GM12878 (cell line): ENCODE data around the gene SHPK. TPM values are rescaled to one million over a fixed set of nuclear protein-coding genes. Genes with fewer than 3 reads are reported as not detected.

ENCODE experiments used
- ATAC-seq: fragments of 200-7000 bp; cut with Tn5 transposase; 3 replicates; pipeline ENCODE4 v1.9.1; 2020; ENCODE audit warnings: mild to moderate bottlenecking, moderate library complexity
- BruUV-seq: library from RNA; stranded (reverse); fragments of 400-500 nt; replicated peaks from 2 replicates; lab custom pipeline; 2021; lab: Mats Ljungman, UMichigan
- CTCF ChIA-PET: fragments of 300-600 bp; sonication (Branson Sonifier 250); formaldehyde crosslinking; extraction: SDS; loops from one replicate; lab custom pipeline; 2021; ENCODE audit warnings: inconsistent platforms; lab: Yijun Ruan, JAX
- POLR2A ChIA-PET: fragments of 350-600 bp; formaldehyde crosslinking; extraction: SDS; loops from one replicate; lab custom pipeline; 2021; ENCODE audit warnings: inconsistent platforms; lab: Charles Lee
- RAD21 ChIA-PET: fragments of 300-600 bp; sonication (Branson Sonifier 250); formaldehyde crosslinking; loops from one replicate; lab custom pipeline; 2023; ENCODE audit warnings: antibody characterized with exemption; ENCODE audit not compliant: unreplicated experiment; lab: Charles Lee
- SMC1A ChIA-PET: fragments of 300-600 bp; sonication (Branson Sonifier 250); formaldehyde crosslinking; loops from one replicate; lab custom pipeline; 2023; ENCODE audit not compliant: unreplicated experiment, uncharacterized antibody; lab: Charles Lee
- DNase-seq: peaks from one replicate; pipeline ENCODE4 v3.0.0-alpha.2; 2011; ENCODE audit warnings: low read depth, low spot score
- FAIRE-seq: peaks from 3 replicates; lab custom pipeline; 2011; peaks lifted over from hg19 to GRCh38; lab: Jason Lieb, UNC
- H2AFZ ChIP-seq: 2 replicates; pipeline ENCODE4 v1.6.0; 2011; ENCODE audit warnings: low read depth, low read length, control low read depth; ENCODE audit not compliant: control insufficient read depth
- H3K27ac ChIP-seq: 2 replicates; pipeline ENCODE4 v1.5.1; 2011; ENCODE audit warnings: control low read depth; ENCODE audit not compliant: control insufficient read depth, insufficient read depth
- H3K27me3 ChIP-seq, 2 experiments: replicated peaks in 1 of 2; 2 replicates each; pipeline versions ENCODE4 v1.6.0 to v1.6.1; 2011; ENCODE audit warnings: low read length in 1 of 2; ENCODE audit not compliant: control insufficient read depth in 2 of 2, insufficient read depth in 2 of 2
- H3K36me3 ChIP-seq, 2 experiments: 2 replicates each; pipeline ENCODE4 v1.5.1; 2011; ENCODE audit warnings: low read length in 1 of 2; ENCODE audit not compliant: control insufficient read depth in 2 of 2, insufficient read depth in 2 of 2
- H3K4me1 ChIP-seq: 2 replicates; pipeline ENCODE4 v1.6.1; 2011; ENCODE audit warnings: mild to moderate bottlenecking, low read length, moderate library complexity, mixed read lengths; ENCODE audit not compliant: control insufficient read depth, insufficient read depth
- H3K4me2 ChIP-seq: 2 replicates; pipeline ENCODE4 v1.6.0; 2011; ENCODE audit warnings: control low read depth; ENCODE audit not compliant: control insufficient read depth, insufficient read depth
- H3K4me3 ChIP-seq: fragments of 200-600 bp; sonication (generic); 2 replicates; pipeline ENCODE4 v1.5.1; 2016
- H3K79me2 ChIP-seq: 2 replicates; pipeline ENCODE4 v1.6.0; 2011; ENCODE audit warnings: low read length; ENCODE audit not compliant: control insufficient read depth, insufficient read depth
- H3K9ac ChIP-seq: 2 replicates; pipeline ENCODE4 v1.8.0; 2011; ENCODE audit warnings: low read length, control low read depth, mixed read lengths; ENCODE audit not compliant: control insufficient read depth, insufficient read depth
- H3K9me3 ChIP-seq: replicated peaks from 3 replicates; pipeline ENCODE4 v1.5.1; 2011; ENCODE audit warnings: mild to moderate bottlenecking, low read length; ENCODE audit not compliant: control insufficient read depth, insufficient read depth
- H4K20me1 ChIP-seq: 2 replicates; pipeline ENCODE4 v1.6.0; 2011; ENCODE audit not compliant: control insufficient read depth, insufficient read depth
- BCLAF1 ChIP-seq: fragments of 450-650 bp; IDR thresholded peaks from 2 replicates; pipeline ENCODE4 v1.6.1; 2017; ENCODE audit warnings: antibody characterized with exemption, mild to moderate bottlenecking, moderate library complexity
- HDAC6 ChIP-seq: fragments of 200-600 bp; sonication (generic); IDR thresholded peaks from one replicate; pipeline ENCODE4 v1.8.0; 2017; ENCODE audit warnings: antibody characterized with exemption; ENCODE audit not compliant: unreplicated experiment
- KDM1A ChIP-seq: fragments of 200-600 bp; sonication (generic); IDR thresholded peaks from 2 replicates; pipeline ENCODE4 v1.6.1; 2016; ENCODE audit warnings: borderline replicate concordance
- LARP7 ChIP-seq: fragments of 450-650 bp; IDR thresholded peaks from 2 replicates; pipeline ENCODE4 v1.6.1; 2017; ENCODE audit warnings: mild to moderate bottlenecking
- NFYA ChIP-seq: IDR thresholded peaks from 2 replicates; pipeline ENCODE4 v1.6.1; 2011; ENCODE audit warnings: low read depth, mild to moderate bottlenecking, low read length, improper control_type of control experiment, borderline replicate concordance
- RB1 ChIP-seq: fragments of 450-650 bp; formaldehyde crosslinking; IDR thresholded peaks from 2 replicates; pipeline ENCODE4 v1.6.1; 2017; ENCODE audit warnings: mild to moderate bottlenecking, borderline replicate concordance
- SKIL ChIP-seq: fragments of 450-650 bp; IDR thresholded peaks from 2 replicates; pipeline ENCODE4 v1.6.1; 2017; ENCODE audit warnings: mild to moderate bottlenecking, low read depth, inconsistent platforms; ENCODE audit not compliant: poor library complexity, severe bottlenecking
- SP1 ChIP-seq: IDR thresholded peaks from one replicate; pipeline ENCODE4 v1.6.1; 2011; ENCODE audit warnings: low read depth, low read length
- TAF1 ChIP-seq: IDR thresholded peaks from 2 replicates; pipeline ENCODE4 v1.6.1; 2011; ENCODE audit warnings: mild to moderate bottlenecking, low read depth, low read length, borderline replicate concordance
- ZNF274 ChIP-seq: IDR thresholded peaks from one replicate; pipeline ENCODE4 v1.8.0; 2011; ENCODE audit not compliant: insufficient read length, insufficient read depth
- WGBS: methylation state at CpG from one replicate; pipeline ENCODE4 v1.1.6; 2016; ENCODE audit warnings: low lambda C conversion rate; ENCODE audit not compliant: insufficient replicate concordance, insufficient coverage; ENCODE audit errors: missing lambda C conversion rate; 5-methylcytosine and 5-hydroxymethylcytosine counted together
- in situ Hi-C: fragments of 300-500 bp; cut with MboI; formaldehyde crosslinking; loops from 9 replicates; pipeline ENCODE4 v1.14.3; 2018; ENCODE audit warnings: mixed read lengths
- intact Hi-C: fragments of 100-400 bp; cut with micrococcal nuclease; formaldehyde crosslinking; loops from one replicate; pipeline ENCODE4 v1.14.2; 2022; ENCODE audit not compliant: unreplicated experiment
- polyA plus RNA-seq, 11 experiments: library from polyadenylated mRNA; depleted of rRNA in 4 of 11; unstranded in 6 of 11; stranded (reverse) in 5 of 11; fragments of >200 nt; fragmentation: Nextera tagmentation in 4 of 11; fragmentation: Illumina TruSeq in 1 of 11; extraction: Ambion mirVana in 4 of 11; extraction: Trizol in 1 of 11; gene quantifications; 1 replicate in 1 of 11; 2 replicates in 10 of 11; pipeline versions ENCODE4 v1.2.1 to v1.2.3, GENCODE V29; 2011 to 2016; ENCODE audit warnings: inconsistent platforms in 2 of 11, missing spikeins in 2 of 11, low read depth in 1 of 11
- total RNA-seq, 4 experiments: library from RNA; depleted of rRNA in 3 of 4; stranded (reverse); fragments of >200 nt in 3 of 4; fragmentation: Illumina TruSeq in 1 of 4; extraction: Trizol in 1 of 4; gene quantifications; 2 replicates each; pipeline versions ENCODE4 v1.2.1 to v1.2.3, GENCODE V29; 2013 to 2021

SHPK gene
- total and polyA plus RNA-seq, 10 of the 15 experiments (the other 5 are each of a cell fraction or from before 2014, with no cell fraction given) = 1.7 to 16.6 (median 12.9) TPM

GRCh38 chr17:3681057-3681456 is 45.0 kb upstream of the SHPK start:
- CTCF ChIA-PET = interaction anchor here (5.1 kb wide), 1 partner anchor 55 kb away, joined by 105 read pairs; no protein-coding TSS in a partner anchor
- no peaks in the 10 kb centered on the region for H3K27me3 ChIP-seq
- intact Hi-C loops = no loop called here
- WGBS = 84% methylated on average over 8 of the region's 12 CpGs
- ATAC-seq = no peak
- H3K79me2 ChIP-seq = no peaks in the 10 kb centered on the region
- SMC1A ChIA-PET = no interaction called here
- in situ Hi-C loops = loop anchor here (5.0 kb wide), 1 partner anchor 141 kb away; no protein-coding TSS in a partner anchor
- POLR2A ChIA-PET = no interaction called here
- DNase-seq = no peak
- BruUV-seq = no TSS peak
- H2AFZ ChIP-seq = no peak overlapping the region
- peaks cover 6% of the 10 kb centered on the region; the same call in 1 of the 2 replicates for H3K4me1 ChIP-seq
- TF ChIP-seq HDAC6 (no peak), KDM1A (no peak), LARP7 (no peak)
- TF ChIP-seq, all 136 proteins: peak for 0
- Histone ChIP-seq H3K9ac (no peak overlapping the region), H3K27ac (no peak overlapping the region), H3K36me3 (peaks cover 0 to 4% of the 10 kb centered on the region in 2 experiments; a peak in 2 of 4 replicates), H4K20me1 (no peaks in the 10 kb centered on the region), H3K4me2 (no peak overlapping the region), H3K4me3 (no peak overlapping the region), H3K9me3 (no peaks in the 10 kb centered on the region)
- no peak for FAIRE-seq
- RAD21 ChIA-PET = no interaction called here

GRCh38 chr17:3679531-3680126 is 43.6 kb upstream of the SHPK start:
- ATAC-seq = no peak
- Histone ChIP-seq H3K4me1 (peaks cover 6% of the 10 kb centered on the region; the same call in 1 of the 2 replicates), H3K4me2 (no peak overlapping the region), H3K9me3 (no peaks in the 10 kb centered on the region), H3K36me3 (peaks cover 0 to 7% of the 10 kb centered on the region in 2 experiments; a peak in 2 of 4 replicates), H2AFZ (no peak overlapping the region), H3K79me2 (no peaks in the 10 kb centered on the region), H3K4me3 (no peak overlapping the region), H3K27me3 (no peaks in the 10 kb centered on the region), H3K27ac (no peak overlapping the region), H4K20me1 (no peaks in the 10 kb centered on the region), H3K9ac (no peak overlapping the region)
- BruUV-seq = no TSS peak
- 54% methylated on average over 19 of the region's 20 CpGs for WGBS
- in situ Hi-C loops (loop anchor here (5.0 kb wide), 1 partner anchor 143 kb away; no protein-coding TSS in a partner anchor), intact Hi-C loops (no loop called here)
- ChIA-PET POLR2A (no interaction called here), CTCF (interaction anchor here (1.3 kb wide), 1 partner anchor 58 kb away, joined by 6 read pairs; no protein-coding TSS in a partner anchor), RAD21 (no interaction called here), SMC1A (interaction anchor here (0.9 kb wide), 1 partner anchor 9 kb away, joined by 3 read pairs; no protein-coding TSS in a partner anchor)
- FAIRE-seq = no peak
- no peak for DNase-seq
- TF ChIP-seq ZNF274 (no peak), SKIL (no peak), BCLAF1 (no peak), SP1 (no peak), RB1 (no peak), TAF1 (no peak), NFYA (no peak)
